Activated gamma-delta T cell treated with Interleukin-2 at 50 U/mL for 16 hours (primary cell): ENCODE data around the gene FOXP1.

Source experiments
- DNase-seq: peaks from one replicate; pipeline ENCODE4 v3.0.0-alpha.2; 2020

The FOXP1 gene

GRCh38 chr3:71417791-71418190, 165.7 kb downstream of the FOXP1 start:
- no peak for DNase-seq

GRCh38 chr3:71416876-71417275, 166.7 kb downstream of the FOXP1 start:
- no peak for DNase-seq

GRCh38 chr3:71415681-71416122, 167.8 kb downstream of the FOXP1 start:
- DNase-seq, result no peak

- no peak for DNase-seq
These were observed 169.2 kb downstream of the FOXP1 start for GRCh38 chr3:71414189-71414927.

GRCh38 chr3:71413572-71413971, 170.0 kb downstream of the FOXP1 start:
- DNase-seq, result no peak

GRCh38 chr3:71409352-71409751, 174.2 kb downstream of the FOXP1 start:
- no peak for DNase-seq

GRCh38 chr3:71408903-71409302, 174.6 kb downstream of the FOXP1 start:
- DNase-seq, result no peak

GRCh38 chr3:71407823-71408222, 175.7 kb downstream of the FOXP1 start:
- DNase-seq, result no peak

GRCh38 chr3:71406972-71407810, 176.3 kb downstream of the FOXP1 start:
- no peak for DNase-seq

GRCh38 chr3:71402911-71403310, 180.6 kb downstream of the FOXP1 start:
- no peak for DNase-seq

GRCh38 chr3:71402280-71402679, 181.2 kb downstream of the FOXP1 start:
- DNase-seq, result no peak

- no peak for DNase-seq
These were observed 181.8 kb downstream of the FOXP1 start for GRCh38 chr3:71401695-71402231.

- no peak for DNase-seq
These were observed 182.5 kb downstream of the FOXP1 start for GRCh38 chr3:71400986-71401451.

- no peak for DNase-seq
These were observed 184.1 kb downstream of the FOXP1 start for GRCh38 chr3:71399478-71399877.

- DNase-seq, result no peak
These were observed 185.2 kb downstream of the FOXP1 start for GRCh38 chr3:71398157-71398836.

GRCh38 chr3:71397726-71398125, 185.8 kb downstream of the FOXP1 start:
- DNase-seq, result no peak

- DNase-seq, result no peak
These were observed 186.5 kb downstream of the FOXP1 start for GRCh38 chr3:71397046-71397445.

- no peak for DNase-seq
These were observed 187.4 kb downstream of the FOXP1 start for GRCh38 chr3:71395927-71396695.

- no peak for DNase-seq
These were observed 188.1 kb downstream of the FOXP1 start for GRCh38 chr3:71395470-71395869.

- no peak for DNase-seq
These were observed 189.8 kb downstream of the FOXP1 start for GRCh38 chr3:71393745-71394144.

- DNase-seq, result no peak
These were observed 190.4 kb downstream of the FOXP1 start for GRCh38 chr3:71393093-71393492.

GRCh38 chr3:71392251-71392650, 191.3 kb downstream of the FOXP1 start:
- DNase-seq, result no peak
